Ovary (tissue), 9 donors: ENCODE data around the gene DCST1. TPM values are rescaled to one million over a fixed set of nuclear protein-coding genes. Genes with fewer than 3 reads are reported as not detected.
A peak's percentile ranks its signal among the peaks of the same experiment; 100 is the strongest.

ENCODE experiments used
- DNase-seq, 5 donors: peaks; one replicate each; pipeline ENCODE4 v3.0.0-alpha.2; 2019 to 2020
- H3K27ac ChIP-seq, 2 donors: fragments of 200-600 bp; one replicate each; pipeline versions ENCODE4 v1.5.1 to v1.8.0; 2019 to 2022
- H3K27me3 ChIP-seq: fragments of 200-600 bp; one replicate; pipeline ENCODE4 v1.8.0; 2022
- H3K36me3 ChIP-seq: fragments of 200-600 bp; sonication (generic); one replicate; pipeline ENCODE4 v1.5.1; 2019
- H3K4me1 ChIP-seq: one replicate; pipeline ENCODE4 v1.8.1; 2013; ENCODE audit warnings: mild to moderate bottlenecking, moderate library complexity; ENCODE audit not compliant: insufficient read depth
- H3K4me3 ChIP-seq: fragments of 200-600 bp; sonication (generic); one replicate; pipeline ENCODE4 v1.5.1; 2017
- H3K9me3 ChIP-seq, 2 donors: fragments of 200-600 bp in 1 of 2; sonication (generic) in 1 of 2; one replicate each; pipeline versions ENCODE4 v1.5.1 to v1.8.1; 2013 to 2019; ENCODE audit warnings: mild to moderate bottlenecking in 1 of 2, moderate library complexity in 1 of 2
- EP300 ChIP-seq: sonication (generic); formaldehyde crosslinking; IDR thresholded peaks from one replicate; pipeline ENCODE4 v1.6.1; 2017; ENCODE audit warnings: antibody characterized with exemption
- POLR2A ChIP-seq: fragments of 450-650 bp; IDR thresholded peaks from one replicate; pipeline ENCODE4 v1.6.1; 2017; ENCODE audit warnings: antibody characterized with exemption, mild to moderate bottlenecking, moderate library complexity
- WGBS, 3 donors: extraction: QIAGEN DNeasy Blood & Tissue Kit in 1 of 3; methylation state at CpG; one replicate each; pipeline versions ENCODE4 v1.1.5 to v1.1.7; 2013 to 2017; 5-methylcytosine and 5-hydroxymethylcytosine counted together
- intact Hi-C, 4 donors: fragments of 100-400 bp; cut with DNase I; formaldehyde crosslinking; loops; one replicate each; pipeline versions ENCODE4 v1.11.0 to v1.15.1; 2022 to 2023
- polyA plus RNA-seq, 2 donors: library from polyadenylated mRNA; stranded (reverse); fragments of 200-250 nt in 1 of 2; fragments of 350-450 nt in 1 of 2; fragmentation: Illumina TruSeq in 1 of 2; extraction: RNeasy Lipid Tissue Mini Kit (QIAGEN cat#74804) in 1 of 2; gene quantifications; one replicate each; pipeline ENCODE4 v1.2.3, GENCODE V29; 2013 to 2014
- total RNA-seq, 7 donors: library from RNA; depleted of rRNA in 2 of 7; stranded (reverse); fragments of >200 nt in 2 of 7; fragmentation: NEBNext Ultra II Directional in 3 of 7; extraction: Animal tissue kit (Norgen Biotek cat#: 25700) in 3 of 7; gene quantifications; one replicate each; pipeline versions ENCODE4 v1.1.0 to v1.2.4, GENCODE V29; 2016 to 2023
- TF ChIP-seq, protein P1 (sequence below), 3 donors: fragments of 450-650 bp in 2 of 3; fragments of 200-600 bp in 1 of 3; IDR thresholded peaks; one replicate each; pipeline versions ENCODE4 v1.5.1 to v1.8.0; 2016 to 2022; ENCODE audit warnings: antibody characterized with exemption in 3 of 3, mild to moderate bottlenecking in 1 of 3
- donor health status: DM: no; HTN: no; CAD: no; lungs with moderate emphysema.
- donor health status: DM: no; HTN: no; CAD: no.
- donor health status: Bipolar disorder and iron deficiency.
- donor health status: DM: yes; HTN: yes; CAD: no.
- donor health status: DM: no; HTN: no; CAD: no.
- donor health status: DM: yes; HTN: yes; CAD: no.

Gene DCST1
- total and polyA plus RNA-seq, 9 donors, result 0.06 to 0.80 (median 0.30) TPM; not detected in 4

DNA sequence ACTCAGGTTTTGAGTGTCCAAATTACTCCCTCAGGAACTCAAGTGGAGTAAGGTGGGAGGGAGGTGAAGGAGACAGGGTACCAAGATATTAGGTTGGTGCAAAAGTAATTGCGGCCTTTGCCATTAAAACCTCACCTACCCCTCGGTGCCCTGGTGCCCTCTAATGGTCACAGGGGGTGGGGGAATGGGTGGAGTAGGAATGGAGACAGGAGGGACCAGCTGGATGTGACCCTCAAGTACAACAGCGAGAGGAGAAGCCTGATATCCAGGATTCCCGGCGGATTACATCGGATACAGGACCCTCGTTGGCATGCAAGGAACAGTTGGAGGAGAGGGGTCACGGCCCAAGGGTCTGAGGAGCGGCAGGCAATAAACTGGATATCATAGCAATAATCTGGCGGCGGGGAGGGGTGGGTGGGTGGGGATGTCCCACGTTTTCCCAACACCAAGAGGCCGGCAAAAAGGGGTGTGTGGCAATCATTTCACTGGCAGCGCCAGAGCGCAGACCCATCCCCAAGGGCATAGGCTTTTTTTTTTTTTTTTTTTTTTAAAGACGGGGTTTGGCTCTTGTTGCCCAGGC is 35.3 kb upstream of the DCST1 start:
- no peaks in the 10 kb centered on the region for H3K36me3 ChIP-seq
- no peak overlapping the region for H3K4me3 ChIP-seq
- WGBS, 3 donors, result 64 to 73% (median 69%) methylated on average over 16 of the region's 16 CpGs
- no peaks in the 10 kb centered on the region for H3K27me3 ChIP-seq
- peak overlapping the region in 1 of 2 donors; percentile 94 for H3K27ac ChIP-seq
- DNase-seq, result peak in 1 of 5 donors; percentile 31
- TF ChIP-seq POLR2A, result no peak
- TF ChIP-seq, protein P1, sequence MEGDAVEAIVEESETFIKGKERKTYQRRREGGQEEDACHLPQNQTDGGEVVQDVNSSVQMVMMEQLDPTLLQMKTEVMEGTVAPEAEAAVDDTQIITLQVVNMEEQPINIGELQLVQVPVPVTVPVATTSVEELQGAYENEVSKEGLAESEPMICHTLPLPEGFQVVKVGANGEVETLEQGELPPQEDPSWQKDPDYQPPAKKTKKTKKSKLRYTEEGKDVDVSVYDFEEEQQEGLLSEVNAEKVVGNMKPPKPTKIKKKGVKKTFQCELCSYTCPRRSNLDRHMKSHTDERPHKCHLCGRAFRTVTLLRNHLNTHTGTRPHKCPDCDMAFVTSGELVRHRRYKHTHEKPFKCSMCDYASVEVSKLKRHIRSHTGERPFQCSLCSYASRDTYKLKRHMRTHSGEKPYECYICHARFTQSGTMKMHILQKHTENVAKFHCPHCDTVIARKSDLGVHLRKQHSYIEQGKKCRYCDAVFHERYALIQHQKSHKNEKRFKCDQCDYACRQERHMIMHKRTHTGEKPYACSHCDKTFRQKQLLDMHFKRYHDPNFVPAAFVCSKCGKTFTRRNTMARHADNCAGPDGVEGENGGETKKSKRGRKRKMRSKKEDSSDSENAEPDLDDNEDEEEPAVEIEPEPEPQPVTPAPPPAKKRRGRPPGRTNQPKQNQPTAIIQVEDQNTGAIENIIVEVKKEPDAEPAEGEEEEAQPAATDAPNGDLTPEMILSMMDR (IDR thresholded peaks at IDR 0.05), result no peak
- TF ChIP-seq EP300, result no peak
- no peaks in the 10 kb centered on the region for H3K9me3 ChIP-seq
- no peaks in the 10 kb centered on the region for H3K4me1 ChIP-seq
- intact Hi-C loops, result loop anchor here in 2 of 4 donors (5.0 kb wide), 1 partner anchor 36 kb away; the partner anchor contains the start of gene PYGO2 (in 2 of the 2)

- intact Hi-C loops, result loop anchor here in 2 of 4 donors (5.0 kb wide), 1 partner anchor 37 kb away; the partner anchor contains the start of gene PYGO2 (in 2 of the 2)
- H3K4me3 ChIP-seq, result peak overlapping the region; percentile 82
- no peaks in the 10 kb centered on the region for H3K4me1 ChIP-seq
- no peaks in the 10 kb centered on the region for H3K36me3 ChIP-seq
- peak; percentile 69 to 82 (median 80) for DNase-seq
- H3K27me3 ChIP-seq, result no peaks in the 10 kb centered on the region
- H3K27ac ChIP-seq, result peak overlapping the region; percentile 81 to 94
- WGBS, 3 donors, result 10 to 12% (median 11%) methylated on average over 38 to 40 of the region's 40 CpGs
- no peaks in the 10 kb centered on the region for H3K9me3 ChIP-seq
- TF ChIP-seq, protein P1 (IDR thresholded peaks at IDR 0.05), result peak; percentile 73 to 86 (median 82)
- TF ChIP-seq EP300, result no peak
Measured at GRCh38 chr1:154998818-154999570, 34.6 kb upstream of the DCST1 start.

DNA sequence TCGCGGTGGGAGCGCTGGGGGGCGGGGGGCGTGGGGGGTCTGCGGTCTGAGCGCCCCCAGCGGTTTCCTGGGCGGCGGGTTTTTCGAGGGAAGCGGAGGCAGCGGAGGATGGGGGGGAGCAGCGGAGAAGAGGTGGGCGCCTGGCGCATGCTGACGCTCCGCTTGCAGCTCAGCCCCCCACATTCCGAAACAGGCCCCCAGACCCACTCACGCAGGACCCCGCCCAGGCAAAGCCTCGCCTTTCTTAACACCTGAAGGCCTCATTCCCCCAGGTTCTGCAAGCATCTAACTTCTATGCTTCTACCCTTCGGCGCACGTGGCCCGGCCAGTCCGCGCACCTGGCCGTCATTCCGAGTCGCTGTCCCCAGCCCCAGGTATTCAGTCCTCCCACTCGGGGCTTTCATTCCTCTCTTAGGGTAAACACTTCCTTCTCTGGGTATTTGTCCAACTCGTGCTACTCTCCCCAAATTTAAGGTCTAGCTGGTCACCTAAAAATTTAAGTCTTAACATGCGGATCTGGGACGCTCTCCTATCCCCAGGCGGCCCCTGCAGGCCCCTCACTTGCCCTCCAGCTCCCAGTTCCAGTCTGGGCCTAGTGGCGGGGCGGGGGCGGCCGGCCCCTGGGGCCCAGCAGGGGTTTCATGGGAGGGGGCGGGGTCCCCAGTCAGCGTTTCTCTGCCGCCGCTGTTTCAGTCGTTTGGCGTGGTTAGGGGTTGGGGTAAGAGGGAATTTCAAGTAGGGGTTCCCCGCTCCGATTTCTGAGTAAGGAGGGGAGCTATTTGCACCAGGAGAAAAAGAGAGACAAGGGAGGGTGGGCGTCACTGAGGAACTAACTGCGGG is 33.8 kb upstream of the DCST1 start:
- no peak for TF ChIP-seq POLR2A
- TF ChIP-seq, protein P1 (IDR thresholded peaks at IDR 0.05), result no peak
- DNase-seq, result peak in 3 of 5 donors; percentile 57 to 69 (median 66)
- Histone ChIP-seq H3K36me3 (no peaks in the 10 kb centered on the region), H3K4me3 (peak overlapping the region; percentile 82), H3K4me1 (peaks cover 7% of the 10 kb centered on the region), H3K9me3 (no peaks in the 10 kb centered on the region), H3K27ac (peak overlapping the region; percentile 94 to 95), H3K27me3 (no peaks in the 10 kb centered on the region)
- intact Hi-C loops, result loop anchor here (2.0 to 5.0 kb wide), 3 partner anchors 25 to 42 kb away; partner anchors contain the start of genes PYGO2 (in 3 of the 4), CKS1B (in 1 of the 4) and PBXIP1 (in 1 of the 4)
- WGBS, 3 donors, result 1 to 2% (median 1%) methylated on average over 43 to 50 of the region's 50 CpGs

DNA sequence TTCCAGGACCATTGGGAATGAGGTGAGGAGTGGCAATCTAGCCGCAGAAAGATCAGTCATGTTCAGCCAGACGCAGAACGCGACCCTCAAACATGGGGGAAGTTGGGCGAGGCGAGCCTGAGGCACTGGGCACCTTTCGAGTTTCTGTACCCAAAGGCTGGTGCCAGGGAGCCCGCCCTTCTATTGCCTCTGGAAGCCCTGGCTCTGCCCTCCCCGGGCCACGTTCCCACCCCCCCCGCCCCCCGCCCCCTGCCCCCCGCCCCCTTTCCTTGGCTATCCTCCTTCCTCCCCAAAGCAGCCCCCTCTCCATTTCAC is 33.3 kb upstream of the DCST1 start:
- Histone ChIP-seq H3K4me1 (peaks cover 10% of the 10 kb centered on the region), H3K9me3 (no peaks in the 10 kb centered on the region), H3K36me3 (no peaks in the 10 kb centered on the region), H3K27ac (peak overlapping the region; percentile 94 to 95), H3K27me3 (no peaks in the 10 kb centered on the region), H3K4me3 (peak overlapping the region; percentile 82)
- WGBS, 3 donors, result 0 to 1% (median 0%) methylated on average over 12 to 13 of the region's 13 CpGs
- TF ChIP-seq POLR2A (no peak), EP300 (no peak)
- TF ChIP-seq, protein P1 (IDR thresholded peaks at IDR 0.05), result no peak
- no peak for DNase-seq
- intact Hi-C loops, result loop anchor here in 3 of 4 donors (2.0 to 5.0 kb wide), 3 partner anchors 26 to 43 kb away; partner anchors contain the start of genes CKS1B (in 1 of the 3), PBXIP1 (in 1 of the 3) and PYGO2 (in 1 of the 3)
